Upper lobe of left lung (tissue), 4 donors: ENCODE data around the gene SP9.

Experiments used
- CTCF ChIP-seq, 6 experiments: fragments of 450-650 bp in 4 of 6; fragments of 200-600 bp in 2 of 6; sonication (generic) in 2 of 6; IDR thresholded peaks; one replicate each; pipeline ENCODE4 v1.5.1; 2016 to 2019; ENCODE audit warnings: antibody characterized with exemption in 6 of 6
- EP300 ChIP-seq, 4 donors: sonication (generic); formaldehyde crosslinking; IDR thresholded peaks; one replicate each; pipeline ENCODE4 v1.5.1; 2017; ENCODE audit warnings: antibody characterized with exemption in 4 of 4, control low read depth in 2 of 4
- POLR2A ChIP-seq, 4 donors: fragments of 450-650 bp; IDR thresholded peaks; one replicate each; pipeline ENCODE4 v1.5.1; 2016 to 2017; ENCODE audit warnings: antibody characterized with exemption in 4 of 4, mild to moderate bottlenecking in 2 of 4
- POLR2AphosphoS5 ChIP-seq, 2 donors: sonication (generic); formaldehyde crosslinking; IDR thresholded peaks; one replicate each; pipeline ENCODE4 v1.5.1; 2017; ENCODE audit warnings: antibody characterized with exemption in 2 of 2

- TF ChIP-seq CTCF (IDR thresholded peaks at IDR 0.05) (no peak), POLR2A (IDR thresholded peaks at IDR 0.05) (no peak), POLR2AphosphoS5 (IDR thresholded peaks at IDR 0.05) (no peak), EP300 (IDR thresholded peaks at IDR 0.05) (no peak)
Observed at GRCh38 chr2:174286172-174286571, 48.6 kb upstream of the SP9 start.
